HG03469 (cell line): Measurements from ENCODE around the gene STING1.

Experiments
- ATAC-seq: cut with Tn5 transposase; IDR thresholded peaks from one replicate; pipeline ENCODE4 v1.9.1; 2021; ENCODE audit warnings: mild to moderate bottlenecking, moderate library complexity, moderate number of reproducible peaks; ENCODE audit not compliant: unreplicated experiment

STING1 gene

DNA sequence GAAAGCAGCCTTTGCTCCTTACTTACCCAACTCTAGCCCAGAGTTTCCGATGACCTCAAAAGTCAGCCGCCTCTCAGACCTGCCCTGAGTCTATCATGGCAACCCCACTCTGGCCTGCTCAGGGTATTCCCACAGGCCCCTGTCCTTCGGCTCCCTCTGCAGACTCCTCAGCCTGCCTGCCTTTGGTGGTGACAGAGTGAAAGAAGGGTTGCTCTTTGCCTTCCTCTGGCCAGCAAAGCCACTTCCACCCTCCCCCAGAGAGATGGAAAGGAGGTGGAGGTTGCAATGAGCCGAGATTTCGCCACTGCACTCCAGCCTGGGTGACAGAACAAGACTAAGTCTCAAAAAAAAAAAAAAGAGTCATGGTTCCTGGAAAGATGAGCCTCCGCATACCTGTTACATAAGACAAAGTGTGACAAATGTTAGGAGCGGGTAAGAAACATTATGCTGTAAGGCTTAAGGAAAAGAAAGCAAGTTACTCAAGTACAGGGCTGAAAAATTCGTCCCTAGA lies 14.1 kb downstream of the STING1 start:
- ATAC-seq = no peak

DNA sequence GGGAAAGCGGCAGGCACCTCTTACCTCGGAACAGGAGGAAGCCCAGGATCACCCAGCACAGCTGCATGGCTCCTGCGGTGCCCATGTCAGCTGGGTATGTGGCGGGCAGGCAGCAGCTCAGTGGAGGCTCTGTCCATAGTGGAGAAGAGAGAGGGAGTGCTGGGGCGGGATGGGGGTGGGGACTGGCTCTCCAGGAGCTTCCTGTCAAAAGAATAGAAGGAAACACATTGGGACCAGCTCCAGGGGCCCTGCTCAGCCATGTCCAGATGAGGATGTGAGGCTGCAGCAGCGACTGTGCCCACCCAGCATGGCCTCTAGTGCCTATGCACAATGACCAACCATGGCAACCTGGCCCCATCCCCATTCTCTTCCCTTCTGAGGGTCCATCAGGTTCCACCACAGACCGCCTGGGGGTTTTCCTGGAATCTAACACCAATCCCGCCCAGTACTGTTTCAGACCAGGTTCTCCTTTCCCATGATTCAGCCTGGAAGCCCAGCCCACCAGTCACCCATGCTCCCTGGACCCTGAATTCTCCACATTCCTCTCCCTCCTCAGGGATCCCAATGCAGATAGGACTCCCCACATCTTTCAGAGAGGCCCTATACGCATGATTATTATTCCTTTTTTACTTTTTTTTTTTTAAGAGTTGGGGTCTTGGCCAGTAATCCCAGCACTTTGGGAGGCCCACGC lies 19.8 kb downstream of the STING1 start, which contains the start of gene ECSCR:
Gene ECSCR, minus strand, starts transcription at position 158 of the 691 bp plus-strand sequence. Its CDS starts 73 bp downstream, at position 85.
- no peak for ATAC-seq

DNA sequence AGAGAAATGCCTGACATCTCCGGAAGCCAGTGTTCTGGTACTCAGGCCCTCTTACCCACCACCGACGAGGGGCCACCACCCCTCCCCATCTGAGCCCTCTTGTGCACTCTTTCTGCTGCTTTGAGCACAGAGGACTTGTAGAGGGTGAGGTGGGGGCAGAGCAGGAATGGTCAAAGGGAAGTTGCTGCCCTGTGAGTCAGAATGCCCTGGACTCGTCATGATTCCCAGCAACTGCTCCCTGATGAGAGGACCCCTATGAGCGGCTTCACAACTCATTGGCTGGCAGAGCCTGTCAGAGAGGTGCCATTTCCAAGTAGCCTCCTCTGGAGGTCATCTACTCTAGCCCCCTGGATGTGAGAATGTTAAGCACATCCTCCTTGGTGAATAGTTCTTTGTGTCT lies 20.9 kb downstream of the STING1 start:
- ATAC-seq = no peak

DNA sequence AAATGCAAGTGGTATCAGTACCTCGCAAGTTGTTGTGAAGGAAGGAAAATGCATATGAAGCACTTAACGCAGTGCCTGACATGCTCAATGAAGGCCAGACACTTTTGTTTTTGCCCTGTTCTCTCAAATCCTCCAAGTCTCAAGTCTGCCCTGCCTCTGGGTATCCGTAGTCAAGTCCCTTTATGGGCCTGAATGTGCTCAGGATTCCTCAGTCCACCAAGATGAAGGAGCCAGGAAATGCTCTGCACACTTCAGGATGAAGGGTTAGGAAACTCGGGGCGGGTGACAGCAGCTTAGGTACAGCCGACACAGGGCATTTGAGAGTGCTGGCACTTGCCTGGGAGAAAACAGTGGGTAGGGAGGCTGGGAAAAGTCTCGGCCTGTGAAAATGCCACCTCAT lies 21.4 kb downstream of the STING1 start:
- no peak for ATAC-seq

DNA sequence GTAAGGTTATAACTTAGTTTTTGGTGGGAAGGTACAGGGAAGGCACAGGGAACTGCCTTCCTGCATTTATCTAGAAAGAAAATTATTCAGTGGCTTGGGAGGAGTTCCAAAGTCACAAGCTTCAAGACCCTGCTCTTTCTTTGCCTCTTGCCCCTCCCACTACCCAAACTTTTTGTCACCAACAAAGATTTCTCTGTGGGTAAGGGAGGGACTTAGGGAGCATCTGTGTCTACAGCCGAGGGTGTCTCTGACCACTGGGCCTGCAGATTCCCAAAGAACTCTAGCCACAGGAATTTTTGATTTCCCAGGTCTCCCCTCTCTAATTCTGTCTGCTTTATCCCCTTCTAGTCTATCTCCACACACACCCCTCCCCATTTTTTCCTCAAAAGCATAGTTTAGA lies 22.1 kb downstream of the STING1 start:
- no peak for ATAC-seq

DNA sequence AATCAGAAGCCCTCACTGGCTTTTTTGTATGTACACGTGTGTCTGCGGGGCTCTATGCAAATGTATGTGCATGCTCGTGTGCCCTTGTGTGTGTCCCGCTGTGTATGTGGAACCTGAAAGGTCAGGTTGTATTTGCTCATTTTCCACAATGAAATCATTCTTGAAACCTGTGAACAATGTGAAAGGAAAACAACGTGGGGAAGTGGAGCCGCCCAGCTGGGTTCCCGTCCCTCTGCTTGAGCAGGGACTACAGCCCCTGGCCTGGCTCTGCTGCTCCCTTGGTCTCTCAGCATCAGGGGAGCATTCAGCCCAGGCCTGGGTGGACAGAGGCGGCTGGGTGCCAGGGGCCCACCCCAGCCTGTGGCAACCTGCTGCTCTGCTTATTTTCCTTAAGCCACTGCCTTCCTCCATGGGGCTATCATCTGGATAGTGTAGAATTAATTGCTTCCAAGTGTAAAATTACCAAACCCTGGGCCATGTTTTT lies 23.1 kb downstream of the STING1 start:
- no peak for ATAC-seq

DNA sequence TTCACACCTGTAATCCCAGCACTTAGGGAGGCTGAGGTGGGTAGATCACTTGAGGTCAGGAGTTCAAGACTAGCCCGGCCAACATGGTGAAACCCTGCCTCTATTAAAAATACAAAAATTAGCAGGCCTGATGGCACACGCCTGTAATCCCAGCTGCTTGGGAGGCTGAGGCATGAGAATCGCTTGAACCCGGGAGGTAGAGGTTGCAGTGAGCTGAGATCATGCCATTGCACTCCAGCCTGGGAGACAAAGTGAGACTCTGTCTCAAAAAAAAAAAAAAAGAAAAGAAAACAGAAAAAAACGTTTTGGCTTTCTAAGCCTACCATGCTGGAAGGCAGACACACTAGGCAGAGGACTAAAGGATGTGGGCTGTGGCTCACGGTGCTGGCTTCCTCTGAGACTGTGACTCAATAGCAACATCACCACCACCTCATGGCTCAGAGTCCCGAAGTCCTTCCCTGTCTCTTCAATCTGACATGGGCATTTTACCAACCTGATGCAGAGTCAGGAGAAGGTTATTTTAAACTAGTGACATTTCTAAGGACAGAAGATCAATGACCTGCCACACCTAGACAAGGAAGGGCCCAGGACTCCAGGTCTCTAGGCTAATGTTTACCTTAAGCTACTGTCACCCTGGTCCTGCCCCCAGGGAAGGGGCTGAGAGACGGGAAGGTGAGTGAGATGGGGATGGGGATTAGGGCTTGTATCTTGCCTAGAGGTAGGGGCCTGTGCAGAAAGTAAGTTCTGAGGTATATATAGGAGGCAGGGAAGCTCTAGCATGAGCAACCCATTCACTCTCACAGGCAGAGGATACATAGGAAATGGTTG lies 23.8 kb downstream of the STING1 start:
- no peak for ATAC-seq

DNA sequence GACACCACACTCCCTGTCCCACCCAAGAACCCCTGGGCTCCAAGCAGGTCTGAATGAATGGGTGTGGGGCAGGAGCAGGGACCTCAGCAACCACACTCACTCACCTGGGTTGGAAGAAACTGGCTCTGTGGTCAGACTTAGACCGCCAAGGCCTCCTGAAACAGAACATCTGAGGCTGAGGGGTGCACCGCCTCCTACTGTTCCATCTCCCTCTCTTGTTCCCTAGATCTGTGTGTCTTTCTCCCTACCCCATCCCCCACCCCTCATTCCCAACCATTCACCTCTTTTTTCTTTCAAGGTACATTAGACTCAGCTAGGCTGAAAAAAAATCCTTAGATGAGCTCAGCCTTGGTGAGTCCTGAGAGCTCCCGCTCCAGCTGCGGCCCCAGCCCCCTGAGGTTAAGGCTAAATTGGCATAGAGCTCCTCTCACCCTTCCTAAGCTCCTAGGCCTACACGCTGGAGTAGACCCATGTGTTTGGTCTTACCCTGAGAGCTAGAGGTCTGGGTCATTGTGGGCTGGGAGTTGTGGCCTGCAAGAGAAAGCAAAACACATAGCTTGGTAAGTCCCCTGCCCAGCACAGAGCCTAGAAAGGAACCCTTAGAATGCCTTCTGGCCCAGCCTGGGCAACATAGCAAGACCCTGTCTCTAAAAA lies 24.8 kb downstream of the STING1 start:
- ATAC-seq = no peak

DNA sequence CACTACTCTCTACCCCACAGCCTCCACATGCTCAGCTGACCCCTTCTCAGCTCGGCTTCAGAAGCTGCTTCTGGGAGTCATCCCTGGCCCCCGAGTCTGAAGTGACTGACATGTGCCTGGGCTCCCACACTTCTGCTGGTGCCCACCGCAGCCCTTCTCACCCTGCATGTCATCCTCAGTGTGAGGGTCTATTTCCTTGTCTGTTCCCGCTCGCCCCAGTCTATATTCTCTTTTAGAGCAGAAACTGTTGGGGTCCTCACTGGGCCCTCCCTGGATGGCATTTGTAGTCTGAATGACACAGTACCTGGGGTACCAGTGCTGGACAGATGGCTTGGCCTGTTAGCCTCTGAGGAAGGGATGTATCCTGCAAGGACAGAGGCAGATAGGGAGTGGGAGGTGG lies 25.3 kb downstream of the STING1 start:
- no peak for ATAC-seq

DNA sequence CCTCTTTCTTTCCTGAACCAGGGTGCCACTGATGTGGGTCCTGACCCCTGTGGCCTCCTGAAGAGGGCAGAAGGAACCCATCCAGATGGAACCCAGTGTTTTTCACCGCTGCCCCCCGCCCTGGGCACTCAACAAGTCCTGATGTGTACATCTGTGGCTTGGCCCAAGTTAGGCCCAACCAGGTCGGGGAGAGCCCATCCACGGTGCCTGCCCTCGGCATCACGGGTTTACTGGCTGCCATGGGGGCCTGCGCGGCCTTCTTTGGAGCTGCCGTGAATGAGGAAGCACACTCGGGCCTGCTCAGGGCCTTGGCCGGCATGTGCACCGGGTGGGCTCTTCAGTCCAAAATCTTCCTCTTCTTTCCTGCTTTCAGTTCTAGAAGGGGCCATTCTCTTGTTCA lies 25.8 kb downstream of the STING1 start:
- ATAC-seq = no peak

DNA sequence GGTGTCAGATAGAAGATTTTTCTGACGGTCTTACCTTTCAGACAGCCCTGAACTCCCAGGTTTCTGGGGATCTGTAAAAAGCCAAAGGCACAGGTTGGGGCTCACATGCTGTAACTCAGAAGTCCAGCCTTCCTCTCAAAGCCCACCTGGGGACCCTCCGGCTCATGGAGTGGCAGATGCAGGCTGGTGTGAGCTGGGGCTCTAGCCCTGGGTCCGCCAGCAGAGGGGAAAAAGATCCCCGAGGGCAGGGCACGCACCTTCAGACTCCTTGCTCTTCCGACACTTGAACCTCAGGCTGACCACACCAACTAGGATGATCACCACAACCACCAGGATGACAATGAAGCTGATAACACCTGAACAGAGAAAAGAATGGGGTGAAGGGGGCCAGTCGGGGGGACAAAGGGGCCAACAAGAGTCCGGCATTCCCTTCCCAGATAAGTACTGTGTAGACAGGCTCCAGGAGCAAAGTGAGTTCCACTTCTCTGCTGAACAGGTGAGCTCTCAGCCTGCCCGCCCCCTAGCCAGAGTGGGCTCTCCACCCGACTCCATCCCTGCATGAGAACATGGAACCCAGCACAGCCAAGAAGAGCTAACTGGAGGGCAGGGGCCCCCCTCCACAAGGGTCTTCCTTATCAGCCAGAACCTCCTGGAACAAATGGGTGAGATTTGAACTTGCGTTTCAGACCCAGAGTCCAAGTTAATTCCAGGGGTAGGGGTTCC lies 27.8 kb downstream of the STING1 start:
- ATAC-seq = no peak

DNA sequence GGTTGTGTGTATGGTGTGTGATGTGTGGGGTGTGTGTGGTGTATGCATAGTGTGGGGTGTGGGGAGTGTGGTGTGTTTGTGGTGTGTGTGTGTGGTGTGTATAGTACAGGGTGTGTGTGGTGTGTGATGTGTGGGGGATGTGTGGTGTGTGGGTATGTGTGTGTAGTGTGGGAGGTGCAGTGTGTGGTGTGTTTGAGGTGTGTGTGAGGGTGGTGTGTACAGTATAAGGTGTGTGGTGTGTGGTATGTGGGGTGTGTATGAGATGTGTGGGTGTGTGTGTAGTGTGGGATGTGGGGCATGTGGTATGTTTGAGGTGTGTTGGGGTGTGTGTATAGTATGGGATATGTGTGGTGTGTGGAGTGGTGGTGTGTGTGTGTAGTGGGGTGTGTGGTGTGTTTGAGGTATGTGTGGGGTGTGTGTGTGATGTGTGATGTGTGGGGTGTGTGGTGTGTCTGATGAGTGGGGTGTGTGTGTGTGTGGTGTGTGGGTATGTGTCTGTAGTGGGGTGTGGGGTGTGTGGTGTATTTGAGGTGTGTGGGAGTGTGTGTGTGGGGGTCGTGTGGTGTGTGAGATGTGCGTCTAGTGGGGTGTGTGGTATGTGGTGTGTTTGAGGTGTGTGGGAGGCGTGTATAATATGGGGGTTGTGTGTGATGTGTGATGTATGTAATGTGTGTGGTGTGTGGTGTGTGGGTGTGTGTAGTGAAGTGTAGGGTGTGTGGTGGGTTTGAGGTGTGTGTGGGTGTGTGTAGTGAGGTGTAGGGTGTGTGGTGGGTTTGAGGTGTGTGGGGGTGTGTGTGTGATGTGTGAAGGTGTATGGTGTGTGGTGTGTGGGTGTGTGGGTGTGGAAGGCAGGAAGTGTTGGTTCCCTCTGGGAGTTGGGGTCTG lies 28.6 kb downstream of the STING1 start:
- ATAC-seq = no peak

DNA sequence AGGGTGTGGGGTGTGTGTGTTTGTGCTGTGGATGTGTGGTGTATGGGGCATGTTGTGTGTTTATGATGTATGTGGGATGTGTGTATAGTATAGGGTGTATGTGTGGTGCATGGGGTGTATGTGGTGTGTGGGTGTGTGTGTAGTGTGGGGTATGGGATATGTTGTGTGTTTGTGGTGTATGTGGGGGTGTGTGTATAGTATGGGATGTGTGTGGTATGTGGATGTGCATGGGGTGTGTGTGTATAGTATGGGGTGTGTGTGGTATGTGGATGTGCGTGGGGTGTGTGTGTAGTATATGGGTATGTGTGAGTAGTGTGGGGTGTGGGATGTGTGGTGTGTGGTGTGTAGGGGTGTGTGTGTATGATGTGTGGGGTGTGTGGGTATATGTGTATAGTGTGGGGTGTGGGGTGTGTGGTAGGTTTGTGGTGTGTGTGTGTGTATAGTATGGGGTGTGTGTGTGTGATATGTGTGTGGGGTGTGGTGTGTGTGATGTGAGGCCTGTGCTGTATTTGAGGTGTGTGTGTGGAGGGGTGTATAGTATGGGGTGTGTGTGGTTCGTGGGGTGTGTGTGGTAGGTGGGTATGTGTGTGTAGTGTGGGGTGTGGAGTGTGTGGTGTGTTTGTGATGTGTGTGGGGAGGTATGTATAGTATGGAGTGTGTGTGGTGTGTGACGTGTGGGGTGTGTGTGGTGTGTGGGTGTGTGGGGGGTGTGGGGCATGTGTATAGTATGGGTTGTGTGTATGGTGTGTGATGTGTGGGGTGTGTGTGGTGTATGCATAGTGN lies 30.5 kb downstream of the STING1 start:
- ATAC-seq = no peak

DNA sequence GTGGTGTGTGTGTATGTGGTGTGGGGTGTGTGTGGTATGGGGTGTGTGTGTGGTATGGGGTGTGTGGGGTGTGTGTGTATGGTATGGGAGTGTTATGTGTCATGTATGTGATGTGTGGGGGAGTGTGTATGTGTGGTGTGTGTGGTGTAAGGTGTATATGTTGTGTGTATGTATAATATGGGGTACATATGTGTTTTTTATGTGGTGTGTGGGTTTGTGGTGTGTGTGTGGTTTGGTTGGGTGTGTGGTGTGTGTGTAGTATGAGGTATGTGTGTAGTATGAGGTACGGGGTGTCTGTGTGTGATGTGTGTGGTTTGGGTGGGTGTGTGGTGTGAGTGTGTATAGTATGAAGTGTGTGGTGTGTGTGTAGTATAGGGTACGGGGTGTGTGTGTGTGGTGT lies 31.4 kb downstream of the STING1 start:
- no peak for ATAC-seq

DNA sequence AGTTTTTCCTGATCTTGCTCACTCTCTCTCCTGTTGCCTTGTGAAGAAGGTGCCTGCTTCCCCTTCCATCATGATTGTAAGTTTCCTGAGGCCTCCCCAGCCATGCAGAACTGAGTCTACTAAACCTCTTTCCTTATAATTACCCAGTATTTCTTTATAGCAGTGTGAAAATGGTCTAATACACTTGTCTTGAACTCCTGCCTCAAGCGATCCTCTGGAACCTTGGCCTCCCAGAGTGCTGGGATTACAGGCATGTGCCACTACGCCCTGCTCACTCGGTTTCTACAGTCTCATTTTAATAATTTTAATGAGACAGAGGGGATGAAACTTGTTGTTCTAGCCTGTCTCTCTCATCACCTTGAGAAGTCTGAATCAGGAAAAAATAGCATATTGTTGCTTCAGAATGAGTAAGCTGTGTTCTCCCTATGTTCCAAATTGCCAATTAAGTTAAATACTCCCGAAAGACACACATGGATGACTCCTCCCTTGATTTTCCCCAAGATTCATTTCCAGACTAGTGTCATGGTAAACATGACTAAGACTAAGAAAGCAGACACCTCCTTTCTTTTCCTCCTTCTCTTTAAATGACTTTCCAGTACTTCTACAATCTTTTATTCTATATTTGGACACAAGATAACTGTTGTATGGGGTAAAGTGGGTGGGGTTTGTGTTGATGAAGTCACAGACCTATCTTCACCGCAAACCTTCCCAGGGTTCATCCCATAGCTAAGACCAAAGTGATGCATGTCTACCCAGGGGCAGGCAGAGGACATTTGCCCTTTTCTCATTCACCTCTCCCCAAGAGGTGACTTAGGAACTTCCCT lies 35.4 kb downstream of the STING1 start:
- no peak for ATAC-seq

DNA sequence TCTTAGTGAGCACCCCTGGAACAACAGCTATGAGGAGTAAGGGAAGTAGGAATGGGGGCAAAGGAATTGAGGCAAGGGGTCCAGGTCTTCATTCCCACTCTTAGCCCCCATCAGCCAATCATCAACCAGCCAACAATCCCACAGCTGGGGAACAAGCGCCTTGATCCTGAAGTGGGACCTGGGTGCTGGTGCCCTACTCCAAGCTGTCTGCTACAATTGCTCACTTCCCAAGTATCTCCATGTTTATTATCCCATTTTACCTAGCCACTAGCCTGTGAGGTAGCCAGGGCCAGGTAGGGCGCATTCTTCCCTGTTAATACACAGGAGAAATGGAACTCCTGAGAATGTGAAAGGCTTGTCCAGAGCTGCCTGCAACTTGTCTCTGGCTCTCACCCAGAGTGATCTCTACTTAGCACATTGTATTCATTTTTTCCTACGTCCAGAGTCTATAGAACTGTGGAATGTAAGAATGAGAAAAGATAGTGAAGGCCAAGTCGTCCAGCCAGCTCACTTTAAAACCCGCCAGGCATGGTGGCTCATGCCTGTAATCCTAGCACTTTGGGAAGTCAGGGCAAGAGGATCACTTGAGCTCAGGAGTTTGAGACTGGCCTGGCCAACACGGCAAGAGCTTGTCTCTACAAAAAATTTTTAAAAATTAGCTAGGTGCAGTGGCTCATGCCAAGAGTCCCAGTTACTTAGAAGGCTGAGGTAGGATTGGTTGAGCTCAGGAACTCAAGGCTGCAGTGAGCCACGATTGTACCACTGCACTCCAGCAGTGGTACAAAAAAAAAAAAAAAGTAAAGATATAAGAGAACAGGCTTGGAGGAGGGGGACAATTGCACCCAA lies 37.0 kb downstream of the STING1 start:
- ATAC-seq = no peak

DNA sequence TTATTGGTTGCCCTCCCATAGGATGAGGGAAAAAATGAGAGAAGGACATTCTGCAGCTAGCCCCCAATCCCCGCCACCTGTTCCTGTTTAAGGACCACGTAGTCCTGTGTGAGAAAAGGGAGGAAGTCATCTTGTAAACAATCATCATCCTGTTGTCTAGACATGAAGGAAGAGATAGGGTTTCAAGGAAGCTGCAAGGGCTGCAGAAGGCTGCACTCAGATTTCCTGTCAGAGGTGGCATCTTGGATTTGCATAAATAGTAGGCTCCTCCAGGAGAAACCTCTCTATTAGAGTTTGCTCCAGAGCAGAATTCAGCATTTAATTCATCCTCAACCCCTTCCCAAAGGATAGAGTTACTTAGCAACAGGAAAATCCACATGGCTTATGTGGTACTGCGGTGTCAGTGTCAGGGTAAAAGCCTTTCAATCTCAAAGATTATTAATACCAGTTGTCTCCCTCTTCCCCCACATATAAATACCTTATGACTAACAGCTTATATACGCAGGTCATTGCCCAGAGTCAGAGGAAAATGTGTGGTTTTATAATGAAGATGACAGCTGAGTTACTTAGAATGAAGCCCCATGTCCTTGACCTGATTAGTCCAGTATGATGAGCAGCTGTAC lies 38.6 kb downstream of the STING1 start:
- ATAC-seq = no peak
